Measurements from ENCODE around the gene CTSV. TPM values are rescaled to one million over a fixed set of nuclear protein-coding genes. Genes with fewer than 3 reads are reported as not detected.
"Not testable (repeated sequence)": the region's sequence is repeated elsewhere in the genome, so short reads cannot be mapped to it uniquely, and the experiment has no call there.

CTSV gene
- total RNA-seq = 1 to 10 TPM in 2 of 4 donors, under 1 TPM in 1, not detected in 1; 0.27 to 1.9 (median 1.2) TPM

GRCh38 chr9:97038611-97039513, at the start of gene CTSV:
CTSV (minus strand) TSS chr9:97039142; CDS start chr9:97038043, 1,099 bp downstream.
- H3K27me3 ChIP-seq = peaks cover 0 to 4% of the 10 kb centered on the region in 2 donors
- TF ChIP-seq POLR2A (IDR thresholded peaks at IDR 0.05) = peak in 1 of 2 donors; percentile 44
- no peak for TF ChIP-seq CTCF (IDR thresholded peaks at IDR 0.05)
- H3K9me3 ChIP-seq = no peaks in the 10 kb centered on the region
- peak within 1 kb of the TSS; percentile 35 to 53 (median 43) for H3K4me3 ChIP-seq
- H3K27ac ChIP-seq = no peak within 1 kb of the TSS
- peak; percentile 54 to 94 (median 92) for DNase-seq
- no peaks in the 10 kb centered on the region for H3K36me3 ChIP-seq
- peaks cover 0 to 13% (median 5%) of the 10 kb centered on the region in 4 donors for H3K4me1 ChIP-seq

GRCh38 chr9:97087668-97088215, 48.8 kb upstream of the CTSV start:
- H3K4me1 ChIP-seq, H3K27ac ChIP-seq, DNase-seq, H3K27me3 ChIP-seq, H3K4me3 ChIP-seq, H3K9me3 ChIP-seq, H3K36me3 ChIP-seq: not testable (repeated sequence)

- H3K27me3 ChIP-seq, H3K36me3 ChIP-seq, H3K4me1 ChIP-seq, H3K27ac ChIP-seq, H3K4me3 ChIP-seq, H3K9me3 ChIP-seq, DNase-seq: not testable (repeated sequence)
Observed at GRCh38 chr9:97084562-97084991, 45.6 kb upstream of the CTSV start.

- Histone ChIP-seq H3K27me3 (peaks cover 0 to 9% of the 10 kb centered on the region in 2 donors), H3K9me3 (no peaks in the 10 kb centered on the region), H3K4me1 (no peaks in the 10 kb centered on the region), H3K4me3 (no peak overlapping the region), H3K36me3 (no peaks in the 10 kb centered on the region), H3K27ac (no peak overlapping the region)
- DNase-seq = no peak
- TF ChIP-seq CTCF (IDR thresholded peaks at IDR 0.05) = no peak
- TF ChIP-seq POLR2A (IDR thresholded peaks at IDR 0.05) = no peak
Observed at GRCh38 chr9:97078362-97078761, 39.4 kb upstream of the CTSV start.

GRCh38 chr9:97077452-97078295, 38.7 kb upstream of the CTSV start:
- Histone ChIP-seq H3K4me3 (no peak overlapping the region), H3K27me3 (peaks cover 0 to 9% of the 10 kb centered on the region in 2 donors), H3K27ac (no peak overlapping the region), H3K9me3 (no peaks in the 10 kb centered on the region), H3K4me1 (no peaks in the 10 kb centered on the region), H3K36me3 (no peaks in the 10 kb centered on the region)
- no peak for TF ChIP-seq POLR2A (IDR thresholded peaks at IDR 0.05)
- no peak for TF ChIP-seq CTCF (IDR thresholded peaks at IDR 0.05)
- DNase-seq = no peak

GRCh38 chr9:97076731-97077451, 37.9 kb upstream of the CTSV start:
- DNase-seq, H3K27me3 ChIP-seq, H3K4me3 ChIP-seq, H3K36me3 ChIP-seq, H3K27ac ChIP-seq, H3K4me1 ChIP-seq, H3K9me3 ChIP-seq: not testable (repeated sequence)
